ENCODE measurements around the gene PIK3CA. TPM values are rescaled to one million over a fixed set of nuclear protein-coding genes. Genes with fewer than 3 reads are reported as not detected.

Gene PIK3CA
- total and polyA plus RNA-seq, 2 donors (not counting 3 experiments of a cell fraction or from before 2014, with no cell fraction given): 4.2 to 25.8 TPM

- TF ChIP-seq FOS (IDR thresholded peaks at IDR 0.05; ENCODE audit: borderline replicate concordance, insufficient read depth, low read length) (no peak), JUN (IDR thresholded peaks at IDR 0.05; ENCODE audit: borderline replicate concordance, insufficient read depth, insufficient read length, low read depth) (no peak), POLR2A (IDR thresholded peaks at IDR 0.05; ENCODE audit: low read depth, low read length) (no peak), EZH2 (IDR thresholded peaks at IDR 0.05; ENCODE audit: borderline replicate concordance, low read depth, low read length, severe bottlenecking) (no peak), POLR2AphosphoS5 (IDR thresholded peaks at IDR 0.05; ENCODE audit: insufficient read depth, low read depth, low read length) (no peak), MYC (IDR thresholded peaks at IDR 0.05; ENCODE audit: low read depth, low read length) (no peak)
- TF ChIP-seq, protein P1, sequence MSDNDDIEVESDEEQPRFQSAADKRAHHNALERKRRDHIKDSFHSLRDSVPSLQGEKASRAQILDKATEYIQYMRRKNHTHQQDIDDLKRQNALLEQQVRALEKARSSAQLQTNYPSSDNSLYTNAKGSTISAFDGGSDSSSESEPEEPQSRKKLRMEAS (IDR thresholded peaks at IDR 0.05; ENCODE audit: insufficient read depth, insufficient read length): no peak
- TF ChIP-seq, protein P2, sequence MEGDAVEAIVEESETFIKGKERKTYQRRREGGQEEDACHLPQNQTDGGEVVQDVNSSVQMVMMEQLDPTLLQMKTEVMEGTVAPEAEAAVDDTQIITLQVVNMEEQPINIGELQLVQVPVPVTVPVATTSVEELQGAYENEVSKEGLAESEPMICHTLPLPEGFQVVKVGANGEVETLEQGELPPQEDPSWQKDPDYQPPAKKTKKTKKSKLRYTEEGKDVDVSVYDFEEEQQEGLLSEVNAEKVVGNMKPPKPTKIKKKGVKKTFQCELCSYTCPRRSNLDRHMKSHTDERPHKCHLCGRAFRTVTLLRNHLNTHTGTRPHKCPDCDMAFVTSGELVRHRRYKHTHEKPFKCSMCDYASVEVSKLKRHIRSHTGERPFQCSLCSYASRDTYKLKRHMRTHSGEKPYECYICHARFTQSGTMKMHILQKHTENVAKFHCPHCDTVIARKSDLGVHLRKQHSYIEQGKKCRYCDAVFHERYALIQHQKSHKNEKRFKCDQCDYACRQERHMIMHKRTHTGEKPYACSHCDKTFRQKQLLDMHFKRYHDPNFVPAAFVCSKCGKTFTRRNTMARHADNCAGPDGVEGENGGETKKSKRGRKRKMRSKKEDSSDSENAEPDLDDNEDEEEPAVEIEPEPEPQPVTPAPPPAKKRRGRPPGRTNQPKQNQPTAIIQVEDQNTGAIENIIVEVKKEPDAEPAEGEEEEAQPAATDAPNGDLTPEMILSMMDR (IDR thresholded peaks at IDR 0.05; ENCODE audit: extremely low read depth in 1 of 2, insufficient read depth in 1 of 2, low read depth in 1 of 2, low read length in 2 of 2): no peak
- H3K4me1 ChIP-seq (ENCODE audit: control insufficient read depth, extremely low read depth, insufficient read depth, low read length): no peaks in the 10 kb centered on the region
- no peak for FAIRE-seq
- peaks cover 5 to 6% of the 10 kb centered on the region in 2 experiments for H3K27me3 ChIP-seq (ENCODE audit: control insufficient read depth in 2 of 2, insufficient read depth in 2 of 2, low read length in 2 of 2)
- ChIA-PET CTCF (interaction anchor here (1.3 kb wide), 1 partner anchor 15 kb away, joined by 3 read pairs; no protein-coding TSS in a partner anchor), POLR2A (no interaction called here)
- no peak overlapping the region for H3K4me3 ChIP-seq (replicated peaks in 1 of 3; ENCODE audit: insufficient read depth in 1 of 3, low read depth in 1 of 3, low read length in 3 of 3)
- no peaks in the 10 kb centered on the region for H3K9me1 ChIP-seq (replicated peaks; ENCODE audit: control insufficient read depth, extremely low read depth, insufficient read depth, low read length)
- H3K4me2 ChIP-seq (ENCODE audit: insufficient read depth, low read length): no peak overlapping the region
- H3K9me3 ChIP-seq (replicated peaks; ENCODE audit: control insufficient read depth, insufficient read depth, low read length): no peaks in the 10 kb centered on the region
- BruUV-seq (replicated peaks): no TSS peak
- no peaks in the 10 kb centered on the region for H3K36me3 ChIP-seq (ENCODE audit: control insufficient read depth in 2 of 2, extremely low read depth in 1 of 2, insufficient read depth in 2 of 2, low read length in 2 of 2)
- dilution Hi-C loops (cut with MboI; ENCODE audit: extremely low pct_ligation_motif_present, low sequenced_read_pairs): no loop called here
- no peak overlapping the region for H2AFZ ChIP-seq (ENCODE audit: low read depth, low read length)
- no peak overlapping the region for H3K9ac ChIP-seq (replicated peaks; ENCODE audit: extremely low read depth, insufficient read depth, low read length)
- DNase-seq (ENCODE audit: low read depth, low spot score): no peak
- no peaks in the 10 kb centered on the region for H4K20me1 ChIP-seq (replicated peaks; ENCODE audit: control insufficient read depth, extremely low read depth, insufficient read depth, low read length)
- H3K27ac ChIP-seq (ENCODE audit: insufficient read depth, low read depth, low read length): no peak overlapping the region
- H3K79me2 ChIP-seq (ENCODE audit: control insufficient read depth, insufficient read depth, low read length): no peaks in the 10 kb centered on the region
- intact Hi-C loops (cut with micrococcal nuclease): no loop called here
Observed at GRCh38 chr3:179278932-179279693, 131.0 kb downstream of the PIK3CA start.

All from endothelial cell of umbilical vein (primary cell).